NCI-H2171 (cell line): ENCODE measurements around the gene FOXS1.

Experiments used
- DNase-seq: peaks from one replicate; lab custom pipeline; 2025; lab: John Stamatoyannopoulos, UW

The FOXS1 gene

DNA sequence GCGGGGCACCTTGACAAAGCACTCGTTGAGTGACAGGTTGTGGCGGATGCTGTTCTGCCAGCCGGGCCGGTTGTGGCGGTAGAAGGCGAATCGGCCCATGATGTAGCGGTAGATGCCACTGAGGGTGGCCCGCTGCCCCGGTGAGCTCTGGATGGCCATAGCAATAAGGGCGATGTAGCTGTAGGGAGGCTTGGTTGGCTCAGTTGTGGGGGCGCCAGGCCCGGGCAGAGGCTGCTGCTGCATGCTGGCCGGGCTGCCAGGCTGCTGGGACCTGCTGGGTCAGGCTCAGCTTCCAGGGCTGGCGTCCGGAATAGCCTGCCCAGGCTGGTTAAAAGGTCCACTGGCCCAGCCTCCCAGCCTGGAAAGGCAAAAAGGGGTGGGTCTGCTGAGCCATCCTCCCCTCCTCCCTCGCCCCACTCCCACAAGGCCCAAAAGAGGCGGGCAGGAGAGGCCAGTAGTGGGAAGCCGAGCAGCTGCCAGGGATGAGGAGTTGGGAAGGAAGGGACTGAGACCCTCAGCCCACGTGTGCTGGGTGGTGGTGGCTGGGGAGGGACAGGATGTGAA is at the start of gene FOXS1:
FOXS1 (minus strand) TSS at position 305 of the 564 bp plus-strand sequence; CDS start at position 243, 62 bp downstream.
- no peak for DNase-seq

DNA sequence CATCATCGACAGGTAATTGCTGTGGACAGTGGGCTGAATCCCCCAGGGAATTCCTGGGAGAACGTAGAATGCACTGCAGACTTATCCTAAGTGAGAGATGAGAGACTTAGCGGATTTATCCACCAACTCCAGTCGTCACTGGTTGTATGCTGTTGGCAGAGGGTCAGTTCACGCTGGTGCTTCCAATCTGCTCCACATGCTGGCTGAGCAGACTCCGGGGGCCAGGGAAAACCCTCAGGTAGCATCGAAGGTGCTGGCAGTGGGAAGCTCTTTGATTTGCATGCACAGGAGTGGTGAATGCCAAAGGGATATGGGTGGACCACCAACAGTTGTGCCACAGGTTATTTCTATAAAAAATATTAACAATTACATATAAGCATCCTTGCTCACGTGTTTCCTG is 45.2 kb upstream of the FOXS1 start:
- DNase-seq: no peak

DNA sequence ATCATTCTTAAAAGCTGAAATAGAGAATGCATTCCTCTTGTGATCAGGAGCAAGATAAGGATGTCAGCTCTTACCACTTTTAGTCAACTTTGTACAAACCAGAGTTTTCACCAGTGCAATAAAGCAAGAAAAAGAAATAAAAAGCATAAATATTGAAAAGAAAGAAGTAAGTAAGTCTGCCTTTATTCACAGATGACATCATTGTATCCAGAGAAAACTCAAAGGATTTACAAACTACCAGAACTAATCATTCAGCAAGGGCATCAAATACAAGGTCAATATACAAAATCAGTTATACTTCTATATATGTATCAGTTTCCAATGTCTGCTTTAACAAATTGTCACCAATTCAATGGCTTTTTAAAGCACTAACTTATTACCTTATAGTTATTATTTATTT is 38.4 kb upstream of the FOXS1 start:
- DNase-seq: no peak

DNA sequence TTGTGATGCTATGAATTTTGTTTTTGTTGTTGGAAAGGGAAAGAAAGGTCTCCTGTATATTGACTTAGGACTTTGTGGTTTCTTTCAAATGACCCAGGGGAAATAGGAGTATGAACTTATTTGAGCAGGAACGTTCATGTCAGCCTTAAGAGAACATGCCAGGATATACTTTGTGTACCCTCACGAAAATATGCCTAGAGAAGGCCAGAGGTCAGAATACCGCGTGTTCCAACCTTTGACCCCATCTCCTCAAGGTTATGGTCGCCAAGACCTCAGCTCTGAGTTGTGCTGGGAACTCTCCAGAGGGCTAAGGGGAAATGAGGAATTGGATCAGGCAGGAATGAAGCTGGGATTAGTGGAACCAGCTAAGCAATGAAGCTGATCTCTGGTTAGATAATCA is 36.5 kb upstream of the FOXS1 start:
- DNase-seq: no peak

DNA sequence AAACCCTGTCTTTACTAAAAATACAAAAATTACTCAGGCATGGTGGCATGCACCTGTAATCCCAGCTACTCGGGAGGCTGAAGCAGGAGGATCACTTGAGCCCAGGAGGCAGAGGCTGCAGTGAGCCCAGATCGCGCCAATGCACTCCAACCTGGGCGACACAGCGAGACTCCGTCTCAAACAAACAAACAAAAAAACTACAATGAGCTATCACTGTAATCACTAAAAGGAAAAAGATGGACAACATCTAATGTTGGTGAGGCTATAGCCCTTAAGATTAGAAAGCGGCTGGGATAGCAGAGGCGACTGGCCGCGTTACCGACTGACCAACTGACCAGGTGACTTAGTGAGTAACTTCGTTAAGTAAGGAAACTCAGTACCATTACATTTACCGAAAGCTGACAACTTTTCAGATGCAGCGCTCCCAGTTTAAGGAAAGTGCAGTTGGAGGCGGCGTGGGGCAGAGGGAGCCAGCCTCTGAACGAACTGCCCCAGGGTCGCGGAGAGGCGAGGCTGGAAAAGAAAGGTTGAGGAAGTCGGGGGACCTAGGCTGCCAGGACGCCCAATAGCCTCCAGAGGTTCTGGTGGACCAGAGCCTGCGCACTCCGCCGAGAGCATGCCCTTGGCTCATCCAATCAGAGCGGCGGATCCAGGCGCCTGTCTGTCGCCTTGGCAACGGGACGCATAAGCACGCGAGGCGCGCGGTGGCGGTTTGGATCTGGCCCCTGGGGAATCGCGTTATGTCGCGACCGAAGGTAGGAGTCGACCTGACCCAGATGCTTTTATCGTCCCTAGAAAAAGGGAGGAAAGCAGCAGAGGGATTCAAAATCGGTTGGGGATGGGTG is 34.0 kb upstream of the FOXS1 start:
- peak; percentile 97 for DNase-seq

DNA sequence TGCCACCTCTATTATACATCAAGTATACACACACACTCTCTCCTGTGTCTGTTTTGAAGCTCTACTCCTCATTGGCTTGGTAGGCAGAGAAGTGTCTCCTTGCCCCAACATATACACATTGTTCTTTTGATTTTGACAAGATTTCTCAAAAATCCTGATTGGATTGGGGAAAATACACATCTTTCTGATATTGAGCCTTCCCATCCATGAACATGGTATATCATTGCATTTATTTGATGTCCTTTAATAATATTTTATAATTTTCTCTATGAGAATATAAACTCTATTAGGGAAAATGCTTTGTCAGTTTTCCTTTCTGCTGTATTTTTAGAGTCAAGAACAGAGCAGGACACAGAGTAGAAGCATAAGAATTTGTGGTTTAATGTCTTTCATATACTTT is 32.3 kb upstream of the FOXS1 start:
- DNase-seq: no peak

DNA sequence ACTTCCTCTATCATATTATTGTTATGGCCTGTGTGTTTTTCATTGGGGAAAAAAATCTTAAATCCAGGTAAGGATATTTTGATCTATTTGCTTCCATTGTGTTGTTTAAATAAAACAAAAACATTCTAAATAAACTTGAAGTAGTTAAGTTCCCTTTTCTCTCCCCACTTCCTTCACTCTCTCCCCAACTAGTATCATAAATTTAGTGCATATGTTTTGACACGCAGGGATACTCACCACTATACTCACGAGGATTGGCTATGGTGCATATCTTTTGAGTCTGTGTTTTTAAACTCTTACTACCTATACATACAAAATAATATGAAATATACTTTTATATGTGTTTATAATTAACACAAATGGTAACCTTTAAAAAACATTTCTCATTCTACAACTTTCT is 30.3 kb upstream of the FOXS1 start:
- no peak for DNase-seq

DNA sequence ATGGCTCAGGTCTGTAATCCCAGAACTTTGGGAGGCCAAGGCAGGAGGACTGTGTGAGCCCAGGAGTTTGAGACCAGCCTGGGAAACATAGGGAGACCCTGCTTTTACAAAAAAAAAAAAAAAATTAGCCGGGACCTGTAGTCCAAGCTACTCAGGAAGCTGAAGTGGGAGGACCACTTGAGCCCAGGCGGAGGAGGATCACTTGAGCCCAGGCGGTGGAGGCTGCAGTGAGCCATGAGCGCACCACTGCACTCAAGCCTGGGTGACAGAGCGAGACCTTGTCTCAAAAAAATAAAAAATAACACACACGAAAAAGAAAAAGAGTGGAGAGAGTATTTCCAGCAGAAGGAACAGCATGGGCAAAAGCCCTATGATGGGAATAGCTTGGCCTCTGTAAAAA is 27.0 kb upstream of the FOXS1 start:
- DNase-seq: no peak

DNA sequence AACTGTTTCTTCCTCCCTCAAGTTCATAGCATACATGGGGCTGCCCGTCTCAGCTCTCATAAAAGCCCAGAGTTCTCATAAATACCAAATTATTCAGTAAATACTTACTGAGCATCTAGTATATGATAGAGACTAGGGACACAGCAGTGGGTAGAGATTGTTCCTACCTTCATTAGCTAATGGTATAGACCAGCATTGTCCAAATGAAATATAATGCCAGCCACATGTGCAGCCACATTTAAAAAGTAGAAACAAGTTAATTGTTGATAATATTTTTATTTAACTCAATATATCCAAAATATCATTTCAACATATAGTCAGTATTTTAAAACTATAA is 26.2 kb upstream of the FOXS1 start:
- DNase-seq: no peak

DNA sequence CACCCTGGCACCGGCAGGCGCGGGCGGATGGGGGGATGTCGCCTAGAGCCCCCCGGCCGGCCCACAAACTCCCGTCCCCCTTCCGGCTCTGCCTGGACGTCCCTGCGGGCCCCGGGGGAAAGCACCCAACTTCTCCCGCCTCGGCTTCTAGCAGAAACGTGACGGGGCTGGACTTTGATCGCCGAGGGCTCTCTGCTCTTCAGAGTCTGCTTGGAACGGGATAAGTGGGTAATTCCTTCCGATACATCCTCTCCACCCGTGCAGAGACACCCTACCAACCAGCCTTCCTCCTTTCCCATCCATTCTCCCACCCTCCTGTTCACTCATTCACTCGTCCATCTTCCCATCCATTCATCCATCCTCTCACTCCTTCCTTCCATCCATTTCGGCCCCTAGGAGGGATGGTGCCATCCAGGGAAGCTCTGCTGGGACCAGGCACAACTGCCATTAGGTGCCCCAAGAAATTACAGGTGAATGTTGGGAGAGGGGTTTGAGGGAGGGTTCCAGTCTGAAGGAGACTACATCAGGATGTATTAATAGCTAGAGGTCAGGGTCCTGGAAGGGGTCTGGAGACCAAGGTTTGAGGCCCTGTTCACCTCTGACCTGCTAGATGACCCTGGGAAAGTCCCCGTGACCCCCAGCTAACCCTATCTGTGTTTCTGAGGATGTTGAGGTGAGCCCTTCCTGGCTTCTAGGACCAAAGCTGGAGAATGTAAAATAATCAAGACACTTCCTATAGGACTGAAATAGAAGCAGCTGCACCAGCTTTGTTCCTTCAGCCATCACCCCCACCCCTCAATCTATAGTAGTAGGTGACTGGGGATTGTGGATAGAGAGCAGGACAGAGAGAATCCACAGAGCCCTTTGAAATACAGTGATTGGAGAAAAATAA is 25.6 kb upstream of the FOXS1 start:
- DNase-seq: no peak

DNA sequence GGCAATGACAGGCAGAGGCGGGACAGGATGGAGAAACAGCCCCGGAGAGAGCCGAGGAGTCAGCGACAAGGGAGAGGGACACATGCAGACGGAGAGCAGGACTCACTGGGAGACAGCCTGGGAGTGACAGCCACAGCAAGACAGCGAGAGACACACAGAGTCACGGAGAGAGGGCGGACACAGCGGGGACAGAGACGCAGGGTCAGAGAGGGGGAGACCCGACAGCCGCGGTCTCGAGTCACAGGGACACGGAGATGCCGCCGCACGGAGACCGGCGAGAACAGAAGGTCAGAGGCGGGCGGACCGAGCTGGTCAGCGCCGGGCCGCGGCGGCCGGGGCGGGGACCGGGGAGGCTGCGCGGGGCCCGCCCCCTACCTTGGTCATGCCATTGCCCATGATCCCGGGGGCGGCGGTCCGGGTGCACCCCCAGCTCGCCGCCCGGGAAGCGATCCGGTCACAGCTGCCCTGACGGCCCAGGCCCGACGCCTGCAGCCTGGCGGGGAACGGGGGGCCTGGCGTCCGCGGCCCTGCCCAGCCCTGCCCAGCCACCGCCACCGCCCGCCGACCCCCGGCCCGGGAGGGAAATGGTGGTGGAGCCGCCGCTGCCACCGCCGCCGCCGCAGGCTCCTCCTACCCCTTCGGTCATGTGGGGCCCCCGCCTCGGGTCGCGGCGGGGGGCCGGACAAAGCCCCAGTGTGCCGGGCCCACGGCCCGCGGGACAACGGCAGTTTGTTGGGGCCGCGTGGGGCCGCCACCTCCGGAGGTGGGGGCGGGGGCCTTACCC is 24.7 kb upstream of the FOXS1 start, which contains the start of the genes DUSP15 and TTLL9:
DUSP15 (minus strand) TSS at position 586 of the 784 bp plus-strand sequence; CDS start at position 396, 190 bp downstream.
TTLL9 (plus strand) TSS at position 693 of the 784 bp plus-strand sequence. CDS start 493 bp downstream, outside the sequence.
- no peak for DNase-seq

DNA sequence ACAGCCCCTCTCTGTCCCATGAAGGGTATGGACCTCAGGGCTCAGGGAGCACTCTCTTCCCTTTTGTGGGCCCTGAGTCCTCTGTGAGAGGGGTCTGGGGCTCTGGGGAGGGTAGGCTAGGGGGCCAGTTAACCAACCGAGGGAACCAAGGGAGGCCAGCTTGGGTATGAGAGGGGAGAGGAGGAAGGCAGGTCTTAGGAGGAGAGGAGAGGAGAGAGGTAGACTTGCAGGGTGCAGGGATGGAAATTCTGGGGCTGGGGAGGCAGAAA is 24.2 kb upstream of the FOXS1 start:
- DNase-seq: no peak

DNA sequence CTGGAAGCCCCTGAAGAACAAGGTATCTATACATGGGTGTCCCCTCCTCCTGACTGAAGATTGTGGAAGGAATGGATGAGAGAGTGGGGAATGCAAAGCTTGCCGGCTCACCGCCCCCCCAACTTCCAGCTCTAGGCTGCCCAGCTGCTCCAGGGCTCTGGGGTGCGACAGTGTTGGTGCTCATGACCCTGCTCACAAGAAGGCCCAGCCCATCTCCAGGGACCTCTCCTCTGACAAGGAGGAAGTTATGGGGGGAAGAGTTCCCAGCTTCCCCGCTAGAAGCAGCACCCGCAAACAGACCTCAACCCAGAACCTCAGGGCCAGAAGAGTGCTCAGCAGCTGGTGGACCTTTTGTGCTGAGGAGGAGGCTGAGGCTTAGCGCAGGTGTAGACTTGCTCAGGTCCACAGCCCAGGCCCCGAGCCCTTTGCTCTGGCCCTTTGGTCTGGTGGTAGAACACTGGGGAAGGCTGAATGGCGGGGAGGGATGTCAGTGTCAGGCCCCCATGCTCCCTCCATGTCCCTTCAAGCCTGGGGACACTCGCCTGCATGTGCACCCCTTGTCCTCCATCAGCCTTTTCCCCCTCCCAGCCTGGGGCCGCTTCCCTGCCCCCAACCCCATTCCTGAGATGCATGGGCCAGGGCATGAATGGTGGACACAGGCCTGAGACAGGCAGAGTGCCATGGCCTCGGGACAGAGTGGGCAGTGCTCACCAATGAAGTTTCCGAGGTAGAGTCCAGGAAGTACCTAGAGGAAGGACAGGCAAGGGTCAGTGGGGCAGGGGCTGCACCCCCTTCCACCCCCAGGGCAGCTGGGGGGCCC is 23.7 kb upstream of the FOXS1 start:
- no peak for DNase-seq

DNA sequence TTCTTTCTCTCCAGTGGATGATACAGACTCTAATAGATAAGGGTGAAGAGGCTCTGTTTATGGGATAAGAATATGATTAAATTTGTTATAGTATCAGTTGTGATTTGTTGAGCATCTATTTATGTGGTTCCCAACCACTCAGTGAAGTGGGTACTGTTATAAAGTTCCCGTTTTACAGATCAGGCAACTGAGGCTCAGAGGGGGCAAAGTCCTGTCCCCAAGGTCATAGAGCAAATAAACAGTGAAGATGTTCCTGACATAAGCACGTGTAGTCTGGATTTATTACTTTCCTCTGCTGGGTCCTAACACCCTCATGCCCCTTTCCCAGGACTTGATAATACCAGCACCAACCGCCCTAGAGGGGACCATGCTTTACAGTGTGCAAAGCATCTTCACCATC is 20.8 kb upstream of the FOXS1 start:
- DNase-seq: no peak

DNA sequence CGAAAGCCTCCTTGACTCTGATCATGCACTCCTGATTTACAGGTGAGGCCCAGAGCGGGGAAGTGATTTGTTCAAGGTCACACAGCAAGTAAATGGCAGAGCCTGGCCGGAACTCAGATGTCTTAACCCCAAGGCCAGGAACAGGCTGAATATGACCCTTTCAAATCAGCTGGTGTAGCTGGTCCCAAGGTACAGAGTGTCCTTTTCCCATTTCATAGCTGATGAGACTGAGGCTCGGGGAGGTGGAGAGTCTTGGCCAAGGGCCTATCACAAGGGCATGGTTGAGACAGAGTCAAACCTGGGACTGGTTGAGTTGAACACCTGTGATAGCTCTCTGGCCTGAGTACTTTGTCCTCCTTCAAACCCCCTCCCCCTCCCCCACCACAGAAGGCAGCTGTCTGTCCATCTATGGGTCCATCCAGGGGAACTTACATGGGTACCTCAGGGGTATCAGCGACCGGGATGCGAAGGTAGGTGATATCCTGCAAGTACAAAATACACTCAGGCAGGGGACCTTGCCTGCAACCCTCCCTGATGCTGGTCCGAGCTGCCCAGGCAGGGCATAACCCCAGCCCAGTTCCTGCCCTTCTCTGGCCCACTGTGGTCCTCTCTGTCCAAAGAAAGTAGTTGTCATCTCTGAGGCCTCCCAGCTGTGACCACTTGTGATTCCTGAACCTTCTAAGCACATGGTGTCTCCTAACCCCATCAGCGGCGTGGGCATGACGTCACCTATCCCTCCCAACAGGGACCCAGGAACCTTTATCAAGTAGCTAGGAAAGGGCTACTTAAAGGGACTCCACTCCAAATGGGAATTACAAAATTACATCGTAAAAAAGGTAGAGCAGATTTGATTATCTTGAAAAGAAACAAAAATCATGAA is 19.4 kb upstream of the FOXS1 start:
- DNase-seq: no peak

DNA sequence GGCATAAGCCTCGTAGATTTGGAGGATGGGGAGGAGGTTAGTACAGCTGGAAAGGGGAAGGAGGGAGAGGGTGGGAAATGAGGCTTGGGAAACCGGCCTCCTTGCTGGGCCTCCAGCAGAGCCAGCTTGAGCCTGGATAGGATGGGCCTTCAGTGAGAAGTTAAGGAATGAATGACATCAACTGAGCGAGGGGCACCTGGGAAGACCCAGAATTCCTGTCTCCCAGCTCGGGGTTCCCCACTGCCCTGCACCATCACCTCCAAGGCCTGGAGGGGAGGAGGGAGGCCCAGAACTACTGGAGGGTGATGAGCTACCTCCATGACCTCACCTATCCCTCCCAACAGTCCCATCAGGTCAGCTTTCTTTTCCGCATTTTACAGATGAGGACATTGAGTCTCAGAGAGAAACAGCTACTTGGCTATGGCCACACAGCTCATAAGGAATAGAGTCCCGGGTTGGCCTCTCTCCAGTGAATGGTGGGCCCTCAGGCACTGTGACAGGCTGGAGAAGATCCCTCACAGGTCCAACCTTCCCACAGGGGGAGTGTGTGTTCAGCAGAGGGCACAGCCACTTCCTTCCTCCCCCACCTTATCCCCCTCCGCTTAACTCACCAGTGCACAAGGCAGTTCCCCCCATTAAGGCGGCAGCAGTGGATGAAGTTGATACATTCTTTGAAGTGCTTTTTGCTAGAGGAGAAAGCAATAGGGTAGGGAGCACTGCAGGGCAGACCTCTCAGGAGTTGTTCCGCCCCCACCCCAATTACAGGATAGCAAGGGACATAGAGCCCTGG is 18.1 kb upstream of the FOXS1 start:
- no peak for DNase-seq

DNA sequence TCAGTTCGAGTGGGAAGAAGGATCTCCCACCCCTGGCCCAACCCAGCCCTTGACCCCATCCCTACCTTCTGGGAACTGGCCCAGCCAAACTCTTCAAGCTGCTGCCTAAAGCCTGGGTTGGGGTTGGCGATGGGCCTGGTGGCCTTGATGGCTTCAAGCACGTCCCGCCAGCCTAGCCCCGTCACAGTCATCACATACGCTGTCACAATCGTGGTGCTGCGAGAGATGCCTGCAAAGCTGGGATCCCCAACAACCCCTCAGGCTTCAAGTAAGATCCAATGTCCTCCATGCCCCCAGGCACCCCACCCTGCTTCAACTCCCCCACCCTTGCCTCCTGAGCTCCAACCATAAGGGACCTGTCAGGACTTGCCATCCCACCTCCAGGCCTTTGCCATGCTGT is 17.1 kb upstream of the FOXS1 start:
- peak; percentile 33 for DNase-seq

DNA sequence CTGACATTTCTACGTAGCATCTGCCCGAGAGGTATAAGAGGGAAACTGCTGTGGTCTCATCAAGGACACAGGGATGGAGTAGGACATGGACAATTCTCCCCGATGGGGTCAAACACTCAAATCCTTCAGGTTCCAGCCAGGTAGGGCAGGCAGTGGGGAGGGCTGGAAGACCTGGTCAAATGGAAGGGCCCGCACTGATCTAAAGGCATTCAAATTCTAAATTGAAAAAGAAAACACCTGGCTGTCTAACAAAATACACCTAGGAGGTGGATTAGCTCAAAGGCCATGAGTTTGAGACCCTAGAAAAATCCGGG is 16.7 kb upstream of the FOXS1 start:
- no peak for DNase-seq

DNA sequence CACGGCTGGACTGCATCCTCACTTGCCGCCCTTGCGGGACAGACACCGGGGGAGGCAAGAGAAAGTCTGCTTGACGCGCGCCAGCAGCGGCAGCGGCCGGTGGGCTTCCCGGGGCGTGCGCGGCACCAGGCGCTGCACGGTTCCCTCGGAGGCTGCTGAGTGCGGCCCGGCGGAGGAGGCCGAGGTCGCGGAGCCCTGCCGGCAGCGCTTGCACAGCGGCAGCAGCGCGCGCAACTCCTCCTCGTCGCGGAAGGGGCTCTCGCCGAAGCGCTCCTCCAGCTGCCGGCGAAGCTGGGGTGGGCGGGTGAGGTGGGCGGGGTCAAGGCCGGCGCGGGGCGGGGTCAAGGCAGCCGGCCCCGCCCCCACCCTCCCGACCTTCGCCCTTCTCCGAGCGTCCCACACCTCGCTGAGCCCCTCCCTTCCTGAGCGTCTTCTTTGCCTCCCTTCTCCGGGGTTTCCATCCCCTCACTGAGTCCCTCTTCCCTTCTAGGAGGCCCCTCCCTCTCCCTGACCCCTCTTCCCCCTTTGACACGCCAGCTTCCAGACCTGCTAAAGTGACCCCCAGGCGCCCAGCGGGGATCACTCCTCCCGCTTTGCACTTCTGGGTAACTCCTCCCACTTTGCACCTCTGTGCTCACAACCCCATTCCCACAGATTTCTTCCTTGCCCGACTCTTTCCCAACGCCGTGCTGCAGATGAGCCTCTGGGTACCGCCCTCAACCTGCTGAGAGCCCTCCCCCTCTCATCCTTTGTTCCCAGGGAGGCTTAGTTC is 16.2 kb upstream of the FOXS1 start:
- peak; percentile 90 for DNase-seq
